ENCODE measurements around the gene ROR2. TPM values are rescaled to one million over a fixed set of nuclear protein-coding genes. Genes with fewer than 3 reads are reported as not detected.
A peak's percentile ranks its signal among the peaks of the same experiment; 100 is the strongest.

ROR2 gene
- total and polyA plus RNA-seq, 4 donors: 0.13 to 0.84 (median 0.52) TPM

DNA sequence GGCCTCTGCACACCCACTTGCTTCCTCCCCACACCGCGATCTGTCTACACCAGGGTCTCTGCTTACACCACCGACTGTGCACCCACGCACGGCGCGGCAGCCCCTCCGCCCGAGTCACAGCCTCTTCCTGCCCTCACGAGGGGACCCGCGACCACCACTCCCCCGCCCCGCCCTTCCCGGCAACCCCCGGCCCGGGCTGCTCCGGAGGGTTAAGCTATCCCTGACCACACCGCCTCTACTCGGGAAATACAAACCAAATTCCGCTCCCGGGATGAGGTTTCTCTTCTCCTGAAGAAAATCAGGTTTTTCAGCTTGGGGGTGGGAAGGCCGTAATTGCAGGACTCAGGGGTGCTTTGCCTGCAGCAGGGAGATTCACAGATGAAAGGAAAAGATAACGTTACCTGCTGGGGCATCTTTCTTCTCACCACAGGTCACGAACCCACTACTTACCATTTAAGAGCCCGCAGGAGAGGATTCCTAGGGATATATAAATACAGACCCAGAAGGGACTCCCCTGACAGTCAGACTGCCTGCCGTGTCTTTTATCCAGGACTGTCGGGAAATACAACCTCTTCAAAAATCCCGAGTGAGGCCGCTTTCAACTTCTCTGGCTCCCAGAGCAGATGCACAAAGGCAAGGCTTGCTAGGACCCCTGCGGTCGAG lies 63.5 kb downstream of the ROR2 start:
- no peaks in the 10 kb centered on the region for H3K36me3 ChIP-seq (ENCODE audit: control insufficient read depth in 4 of 4, insufficient read depth in 3 of 4, low read depth in 1 of 4, low read length in 3 of 4)
- WGBS: 45% methylated on average over 32 of the region's 32 CpGs
- no peaks in the 10 kb centered on the region for H3K9me3 ChIP-seq (ENCODE audit: control insufficient read depth in 4 of 4, low read length in 3 of 4)
- H3K4me3 ChIP-seq (ENCODE audit: low read depth in 1 of 3, low read length in 3 of 3): no peak overlapping the region
- peak overlapping the region; percentile 12 to 41 for H3K27ac ChIP-seq (ENCODE audit: low read depth in 1 of 2, low read length in 2 of 2)
- no peak for TF ChIP-seq FOXA2 (IDR thresholded peaks at IDR 0.05)
- no peak for TF ChIP-seq YY1 (IDR thresholded peaks at IDR 0.05)
- TF ChIP-seq GABPA (IDR thresholded peaks at IDR 0.05 in 1 of 2, conservative IDR thresholded peaks at IDR 0.05 in 1 of 2): no peak
- TF ChIP-seq HNF4G (IDR thresholded peaks at IDR 0.05): no peak
- TF ChIP-seq JUND (IDR thresholded peaks at IDR 0.05): no peak
- TF ChIP-seq, protein P1, sequence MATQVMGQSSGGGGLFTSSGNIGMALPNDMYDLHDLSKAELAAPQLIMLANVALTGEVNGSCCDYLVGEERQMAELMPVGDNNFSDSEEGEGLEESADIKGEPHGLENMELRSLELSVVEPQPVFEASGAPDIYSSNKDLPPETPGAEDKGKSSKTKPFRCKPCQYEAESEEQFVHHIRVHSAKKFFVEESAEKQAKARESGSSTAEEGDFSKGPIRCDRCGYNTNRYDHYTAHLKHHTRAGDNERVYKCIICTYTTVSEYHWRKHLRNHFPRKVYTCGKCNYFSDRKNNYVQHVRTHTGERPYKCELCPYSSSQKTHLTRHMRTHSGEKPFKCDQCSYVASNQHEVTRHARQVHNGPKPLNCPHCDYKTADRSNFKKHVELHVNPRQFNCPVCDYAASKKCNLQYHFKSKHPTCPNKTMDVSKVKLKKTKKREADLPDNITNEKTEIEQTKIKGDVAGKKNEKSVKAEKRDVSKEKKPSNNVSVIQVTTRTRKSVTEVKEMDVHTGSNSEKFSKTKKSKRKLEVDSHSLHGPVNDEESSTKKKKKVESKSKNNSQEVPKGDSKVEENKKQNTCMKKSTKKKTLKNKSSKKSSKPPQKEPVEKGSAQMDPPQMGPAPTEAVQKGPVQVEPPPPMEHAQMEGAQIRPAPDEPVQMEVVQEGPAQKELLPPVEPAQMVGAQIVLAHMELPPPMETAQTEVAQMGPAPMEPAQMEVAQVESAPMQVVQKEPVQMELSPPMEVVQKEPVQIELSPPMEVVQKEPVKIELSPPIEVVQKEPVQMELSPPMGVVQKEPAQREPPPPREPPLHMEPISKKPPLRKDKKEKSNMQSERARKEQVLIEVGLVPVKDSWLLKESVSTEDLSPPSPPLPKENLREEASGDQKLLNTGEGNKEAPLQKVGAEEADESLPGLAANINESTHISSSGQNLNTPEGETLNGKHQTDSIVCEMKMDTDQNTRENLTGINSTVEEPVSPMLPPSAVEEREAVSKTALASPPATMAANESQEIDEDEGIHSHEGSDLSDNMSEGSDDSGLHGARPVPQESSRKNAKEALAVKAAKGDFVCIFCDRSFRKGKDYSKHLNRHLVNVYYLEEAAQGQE (IDR thresholded peaks at IDR 0.05): no peak
- TF ChIP-seq EGR1 (IDR thresholded peaks at IDR 0.05; ENCODE audit: low read depth in 2 of 2): no peak
- TF ChIP-seq, protein P2, sequence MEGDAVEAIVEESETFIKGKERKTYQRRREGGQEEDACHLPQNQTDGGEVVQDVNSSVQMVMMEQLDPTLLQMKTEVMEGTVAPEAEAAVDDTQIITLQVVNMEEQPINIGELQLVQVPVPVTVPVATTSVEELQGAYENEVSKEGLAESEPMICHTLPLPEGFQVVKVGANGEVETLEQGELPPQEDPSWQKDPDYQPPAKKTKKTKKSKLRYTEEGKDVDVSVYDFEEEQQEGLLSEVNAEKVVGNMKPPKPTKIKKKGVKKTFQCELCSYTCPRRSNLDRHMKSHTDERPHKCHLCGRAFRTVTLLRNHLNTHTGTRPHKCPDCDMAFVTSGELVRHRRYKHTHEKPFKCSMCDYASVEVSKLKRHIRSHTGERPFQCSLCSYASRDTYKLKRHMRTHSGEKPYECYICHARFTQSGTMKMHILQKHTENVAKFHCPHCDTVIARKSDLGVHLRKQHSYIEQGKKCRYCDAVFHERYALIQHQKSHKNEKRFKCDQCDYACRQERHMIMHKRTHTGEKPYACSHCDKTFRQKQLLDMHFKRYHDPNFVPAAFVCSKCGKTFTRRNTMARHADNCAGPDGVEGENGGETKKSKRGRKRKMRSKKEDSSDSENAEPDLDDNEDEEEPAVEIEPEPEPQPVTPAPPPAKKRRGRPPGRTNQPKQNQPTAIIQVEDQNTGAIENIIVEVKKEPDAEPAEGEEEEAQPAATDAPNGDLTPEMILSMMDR (IDR thresholded peaks at IDR 0.05; ENCODE audit: low read depth, low read length, missing input control): no peak
- no peak for TF ChIP-seq TAF1 (conservative IDR thresholded peaks at IDR 0.05)
- TF ChIP-seq FOXA1 (IDR thresholded peaks at IDR 0.05): no peak
- no peak for TF ChIP-seq SP1 (IDR thresholded peaks at IDR 0.05)
- TF ChIP-seq, protein P3, sequence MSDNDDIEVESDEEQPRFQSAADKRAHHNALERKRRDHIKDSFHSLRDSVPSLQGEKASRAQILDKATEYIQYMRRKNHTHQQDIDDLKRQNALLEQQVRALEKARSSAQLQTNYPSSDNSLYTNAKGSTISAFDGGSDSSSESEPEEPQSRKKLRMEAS (IDR thresholded peaks at IDR 0.05): no peak
- TF ChIP-seq HNF4A (conservative IDR thresholded peaks at IDR 0.05): no peak
- no peak for TF ChIP-seq RXRA (IDR thresholded peaks at IDR 0.05)
- no peak for TF ChIP-seq NR2F2 (IDR thresholded peaks at IDR 0.05)
- H3K27me3 ChIP-seq (ENCODE audit: control insufficient read depth in 4 of 4, insufficient read depth in 4 of 4, low read length in 3 of 4): no peaks in the 10 kb centered on the region
- H3K4me1 ChIP-seq (ENCODE audit: control insufficient read depth in 4 of 4, insufficient read depth in 4 of 4, low read length in 3 of 4): peaks cover 0 to 2% (median 0%) of the 10 kb centered on the region in 4 donors
- no peak overlapping the region for H3K9ac ChIP-seq (ENCODE audit: low read depth in 1 of 2, low read length in 2 of 2)
- no peak for DNase-seq (ENCODE audit: low spot score)

DNA sequence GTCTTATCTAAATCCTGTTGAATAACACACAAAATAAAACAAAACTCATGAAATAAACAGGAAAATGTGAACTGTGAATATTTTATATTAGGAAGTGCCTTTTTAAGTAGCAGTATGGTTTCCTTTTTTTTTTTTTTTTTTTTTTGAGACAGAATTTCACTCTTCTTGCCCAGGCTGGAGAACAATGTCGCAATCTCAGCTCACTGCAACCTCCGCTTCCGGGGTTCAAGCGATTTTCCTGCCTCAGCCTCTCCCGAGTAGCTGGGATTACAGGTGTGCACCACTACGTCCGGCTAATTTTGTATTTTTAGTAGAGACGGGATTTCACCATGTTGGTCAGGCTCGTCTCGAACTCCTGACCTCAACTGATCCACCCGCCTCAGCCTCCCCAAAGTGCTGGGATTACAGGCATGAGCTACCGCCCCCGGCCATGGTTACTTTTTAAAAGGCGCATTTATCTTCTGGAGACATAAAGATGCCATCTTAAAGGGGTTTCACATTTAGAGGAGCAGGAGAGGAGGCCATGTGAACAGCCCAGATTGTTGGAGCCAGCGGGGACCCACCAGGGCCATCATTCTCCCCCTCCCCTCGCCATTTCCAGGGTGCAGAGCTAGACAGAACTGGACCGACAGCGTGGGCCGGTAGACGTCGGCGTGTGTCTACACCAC lies 64.1 kb downstream of the ROR2 start:
- H3K4me1 ChIP-seq (ENCODE audit: control insufficient read depth in 4 of 4, insufficient read depth in 4 of 4, low read length in 3 of 4): peaks cover 0 to 2% (median 0%) of the 10 kb centered on the region in 4 donors
- WGBS: 75% methylated on average over 22 of the region's 22 CpGs
- H3K27ac ChIP-seq (ENCODE audit: low read depth in 1 of 2, low read length in 2 of 2): no peak overlapping the region
- no peaks in the 10 kb centered on the region for H3K36me3 ChIP-seq (ENCODE audit: control insufficient read depth in 4 of 4, insufficient read depth in 3 of 4, low read depth in 1 of 4, low read length in 3 of 4)
- TF ChIP-seq YY1 (IDR thresholded peaks at IDR 0.05) (no peak), FOXA2 (IDR thresholded peaks at IDR 0.05) (no peak), JUND (IDR thresholded peaks at IDR 0.05) (no peak), RXRA (IDR thresholded peaks at IDR 0.05) (no peak), SP1 (IDR thresholded peaks at IDR 0.05) (no peak), HNF4A (conservative IDR thresholded peaks at IDR 0.05) (no peak), RAD21 (IDR thresholded peaks at IDR 0.05) (no peak)
- TF ChIP-seq, protein P2 (IDR thresholded peaks at IDR 0.05; ENCODE audit: low read depth, low read length, missing input control): no peak
- TF ChIP-seq, protein P3 (IDR thresholded peaks at IDR 0.05): no peak
- no peak overlapping the region for H3K4me3 ChIP-seq (ENCODE audit: low read depth in 1 of 3, low read length in 3 of 3)
- H3K27me3 ChIP-seq (ENCODE audit: control insufficient read depth in 4 of 4, insufficient read depth in 4 of 4, low read length in 3 of 4): no peaks in the 10 kb centered on the region
- DNase-seq (ENCODE audit: low spot score): no peak
- no peak overlapping the region for H3K9ac ChIP-seq (ENCODE audit: low read depth in 1 of 2, low read length in 2 of 2)
- H3K9me3 ChIP-seq (ENCODE audit: control insufficient read depth in 4 of 4, low read length in 3 of 4): no peaks in the 10 kb centered on the region

All from liver (tissue), 9 donors.